GM18858 (cell line): ENCODE data around the gene RPS21.
"Not testable (repeated sequence)": the region's sequence is repeated elsewhere in the genome, so short reads cannot be mapped to it uniquely, and the experiment has no call there.

ENCODE experiments used
- ATAC-seq: cut with Tn5 transposase; IDR thresholded peaks from one replicate; pipeline ENCODE4 v1.9.1; 2021; ENCODE audit not compliant: unreplicated experiment

RPS21 gene

DNA sequence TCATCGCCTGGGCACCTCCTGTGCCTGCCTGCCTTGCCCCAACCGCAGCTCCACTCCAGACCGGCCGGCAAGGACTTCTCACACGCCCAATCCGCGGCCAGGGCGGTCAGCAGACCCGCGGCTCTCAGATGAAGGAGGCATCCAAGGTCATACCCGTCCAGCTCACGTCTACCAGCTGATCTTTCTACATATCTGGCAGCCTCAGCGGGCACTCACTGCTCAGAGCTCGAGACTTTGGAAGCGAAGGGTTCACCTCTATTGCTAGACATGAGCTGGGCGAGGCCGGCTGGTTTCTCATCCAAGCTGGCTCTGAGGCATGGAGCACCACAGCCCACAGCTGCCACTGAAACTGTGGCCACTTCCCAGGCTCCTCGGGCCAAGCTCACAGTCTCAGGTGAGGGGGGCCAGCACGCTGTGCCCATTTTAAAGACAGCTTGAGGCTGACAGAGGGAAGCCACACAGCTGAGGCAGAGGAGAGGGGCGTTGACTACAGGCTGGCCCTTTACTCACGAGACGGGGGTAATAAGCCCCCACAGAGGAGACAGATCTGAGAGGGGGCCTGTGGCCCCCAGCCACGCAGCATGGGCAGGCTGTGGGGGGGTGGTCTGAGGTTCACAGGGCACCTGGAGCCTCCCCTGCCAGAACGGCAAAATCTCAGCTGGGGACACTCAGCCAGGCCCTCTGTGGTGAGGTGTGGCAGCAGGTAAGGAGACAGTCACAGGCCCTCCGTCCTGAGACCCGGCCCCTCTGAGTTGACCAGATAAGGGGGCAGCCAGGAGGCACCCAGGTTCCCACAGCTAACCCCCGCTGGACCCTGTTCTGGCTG is 21.8 kb upstream of the RPS21 start:
- ATAC-seq = no peak

DNA sequence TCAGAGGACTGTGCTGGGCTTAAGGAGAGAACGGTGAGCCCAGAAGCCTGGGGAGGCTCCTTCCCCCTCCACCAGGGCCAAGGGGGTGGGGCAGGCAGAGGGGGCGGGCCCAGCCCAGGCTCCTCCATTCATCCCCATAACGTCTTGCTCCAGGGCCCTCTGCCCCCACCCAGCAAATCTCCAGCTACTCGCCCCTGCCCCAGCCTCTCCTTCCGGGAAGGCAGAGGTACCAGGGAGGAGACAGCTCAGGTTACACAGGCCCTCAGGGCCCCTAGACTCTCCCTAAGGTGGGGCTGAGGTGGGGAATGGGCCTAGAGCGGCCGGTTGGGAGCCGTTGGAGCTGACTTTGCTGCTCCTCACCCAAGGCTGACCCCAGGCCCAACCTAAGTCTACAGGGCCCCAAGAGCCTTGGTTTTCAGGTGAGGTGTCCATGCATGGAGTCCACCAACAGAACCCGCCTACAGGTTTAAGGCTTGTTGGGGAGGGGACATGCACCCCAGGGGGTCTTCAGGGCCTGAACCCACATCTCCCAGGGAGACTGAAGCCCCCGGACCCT is 21.0 kb upstream of the RPS21 start:
- no peak for ATAC-seq

DNA sequence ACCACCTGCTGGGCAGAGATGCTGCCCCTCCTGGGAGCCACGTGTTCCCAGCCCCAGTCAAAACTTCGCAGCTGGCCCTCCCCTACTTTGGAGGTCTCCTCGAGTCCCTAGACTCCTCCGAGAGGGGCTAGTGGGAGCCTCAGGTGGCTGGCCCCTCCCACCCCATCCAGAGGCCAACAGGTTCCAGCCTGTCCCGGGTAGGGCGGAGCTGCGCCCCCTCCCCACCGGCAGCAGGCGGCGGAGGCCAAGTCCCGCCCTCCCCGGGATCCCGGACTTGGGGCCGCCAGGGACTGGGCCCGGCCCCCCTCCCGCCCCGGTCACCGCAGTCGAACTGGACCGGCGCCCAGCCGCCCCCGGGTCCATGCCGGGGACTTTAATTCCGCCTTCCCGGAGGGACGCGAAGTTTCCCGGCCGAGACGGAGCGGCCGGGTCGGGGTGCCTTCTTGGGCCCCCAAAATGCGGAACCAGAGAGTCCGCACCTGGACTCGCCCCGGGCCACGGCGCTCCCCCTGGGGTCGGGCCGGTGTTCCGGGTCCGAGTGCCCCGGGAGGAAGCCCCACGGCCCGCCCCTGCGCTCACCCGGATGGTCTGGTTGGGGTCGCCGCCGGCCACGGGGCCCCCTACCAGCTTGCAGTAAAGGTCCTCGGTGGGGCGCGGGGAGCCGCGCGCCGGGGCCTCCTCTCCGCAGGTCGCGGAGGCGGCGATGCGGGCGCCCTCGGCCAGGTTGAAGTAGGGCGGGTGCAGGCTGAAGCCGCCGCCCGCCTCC is 20.4 kb upstream of the RPS21 start:
- ATAC-seq = no peak

DNA sequence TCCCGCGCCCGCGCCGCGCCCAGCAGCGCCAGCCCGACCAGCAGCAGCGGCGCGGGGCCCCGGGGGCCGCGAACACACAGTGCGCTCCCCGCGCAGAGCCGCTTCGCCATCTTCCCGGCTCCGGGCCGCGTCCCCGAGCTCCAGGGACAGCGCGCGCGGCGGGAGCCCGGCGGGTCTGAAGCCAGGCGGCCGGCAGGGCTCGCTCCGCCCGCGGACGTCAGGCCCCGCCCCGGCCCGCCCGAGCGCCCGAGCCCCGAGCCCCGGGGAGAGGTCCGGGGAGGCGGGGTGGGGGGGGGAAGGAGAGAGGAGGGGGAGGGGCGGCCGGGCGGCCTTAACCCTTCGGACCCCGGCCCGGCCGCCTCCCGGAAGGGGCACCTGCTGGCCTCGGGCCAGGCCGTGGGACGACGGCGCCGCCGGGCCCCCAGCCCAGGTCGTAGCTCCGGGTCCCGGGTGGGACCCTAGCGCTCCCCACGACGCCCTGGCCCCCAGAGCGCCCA is 19.7 kb upstream of the RPS21 start, which contains the start of gene LAMA5:
TSS of gene LAMA5 (minus strand) at position 177 of the 497 bp plus-strand sequence. CDS start at position 110, 67 bp downstream.
- no peak for ATAC-seq

DNA sequence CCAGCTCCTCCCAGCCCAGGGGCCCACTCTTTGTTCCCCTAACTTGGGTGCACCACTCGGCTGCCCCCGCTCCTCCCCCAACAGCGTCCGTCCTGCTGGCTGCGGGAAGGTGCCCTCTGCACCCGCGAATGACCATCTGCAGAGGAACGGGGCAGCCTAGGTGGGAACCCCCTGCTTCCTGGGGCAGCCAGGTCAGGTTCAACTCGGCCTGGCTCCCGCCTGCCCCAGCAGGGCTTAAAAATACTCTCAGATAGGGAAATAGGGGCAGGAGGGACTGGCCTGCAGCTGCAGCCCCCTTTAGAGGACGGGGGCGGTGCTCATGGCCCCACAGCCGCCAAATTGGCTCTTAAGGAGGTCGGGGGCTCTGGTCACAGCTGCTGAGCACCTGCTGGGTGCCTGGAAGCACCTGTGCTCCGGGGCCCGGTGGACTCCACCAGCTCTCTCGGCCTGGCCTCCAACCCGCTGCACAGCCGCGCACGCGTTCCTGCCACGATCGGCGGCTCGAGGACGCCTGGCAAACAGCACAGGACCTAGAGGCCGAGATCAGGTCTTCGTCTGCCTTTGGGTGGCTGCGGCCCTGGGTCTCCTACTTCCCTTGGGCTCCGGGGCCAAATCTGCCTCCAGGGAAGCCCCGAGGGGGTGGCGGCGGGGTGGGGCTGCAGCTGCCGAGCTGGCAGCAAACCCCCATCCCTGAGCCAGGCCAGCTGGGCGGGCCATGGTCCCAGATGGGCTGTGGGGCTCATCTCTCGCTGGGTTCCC is 19.1 kb upstream of the RPS21 start:
- ATAC-seq = no peak

DNA sequence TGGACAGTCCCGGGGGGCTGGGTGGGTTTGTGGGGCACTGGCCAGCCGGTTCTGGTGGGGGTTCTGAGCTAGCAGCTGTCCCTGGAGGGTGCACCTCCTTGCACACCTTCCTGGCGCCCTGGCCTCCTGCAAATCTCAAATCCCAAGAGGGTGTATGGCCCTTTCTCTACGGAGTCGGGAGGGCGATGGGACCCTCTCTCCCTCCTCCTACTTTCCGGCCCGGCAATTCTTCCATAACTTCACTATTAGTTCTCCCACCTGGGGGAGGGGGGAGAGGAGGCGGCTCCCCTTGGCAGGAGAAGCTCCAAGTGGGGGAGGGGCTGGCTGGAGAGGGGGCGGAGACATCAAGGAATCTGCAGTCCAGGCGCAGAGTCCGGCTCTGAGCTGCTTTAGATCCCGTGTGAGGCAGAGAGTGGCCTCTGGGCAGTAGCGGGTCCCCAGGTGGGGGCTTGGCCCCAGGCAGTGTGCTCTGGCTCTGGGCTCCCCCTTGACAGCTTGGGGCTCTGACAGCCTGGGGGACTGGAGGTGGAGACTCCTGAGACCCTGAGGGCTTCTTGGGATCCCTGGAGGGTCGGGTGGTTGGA is 18.4 kb upstream of the RPS21 start:
- ATAC-seq = no peak

DNA sequence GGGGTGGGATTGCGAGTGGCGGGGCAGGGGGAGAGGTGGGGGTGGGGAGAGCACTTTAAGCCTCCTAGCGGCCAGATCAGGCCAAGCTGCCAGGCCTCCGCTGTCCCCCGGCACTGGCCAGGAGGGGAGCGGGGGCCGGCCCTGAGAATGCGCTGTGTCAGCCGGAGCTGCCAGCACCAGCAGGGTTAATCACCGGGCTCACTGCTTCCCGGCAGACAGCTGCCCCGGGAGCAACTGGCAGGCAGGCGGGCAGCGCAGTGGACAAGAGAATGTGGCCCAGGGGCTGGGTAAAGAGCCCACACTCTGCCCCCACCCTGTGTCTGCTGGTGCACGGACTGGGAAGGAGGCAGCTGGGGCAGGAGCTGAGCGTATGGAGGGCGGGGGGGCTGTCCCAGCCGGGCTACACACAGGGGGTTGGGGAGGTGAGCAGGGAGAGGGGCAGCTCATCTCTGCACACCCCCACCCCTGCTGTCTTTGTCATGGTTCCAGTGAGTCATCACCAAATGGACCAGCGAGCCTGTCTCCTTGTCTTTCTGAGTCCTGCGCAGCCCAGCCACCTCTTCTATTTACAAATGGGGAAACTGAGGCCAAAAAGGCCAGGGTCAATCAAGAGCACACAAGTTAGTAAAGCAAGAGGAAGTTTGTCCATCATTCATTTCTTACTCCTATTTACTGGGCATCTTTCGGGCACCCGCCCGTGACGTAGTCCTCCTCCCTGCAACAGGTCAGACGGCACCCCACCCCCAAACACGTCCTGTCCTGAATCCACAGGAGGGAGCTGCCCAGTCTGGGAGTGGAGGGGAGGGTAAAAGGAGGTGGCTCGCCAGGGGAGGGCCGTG is 17.7 kb upstream of the RPS21 start:
- no peak for ATAC-seq

DNA sequence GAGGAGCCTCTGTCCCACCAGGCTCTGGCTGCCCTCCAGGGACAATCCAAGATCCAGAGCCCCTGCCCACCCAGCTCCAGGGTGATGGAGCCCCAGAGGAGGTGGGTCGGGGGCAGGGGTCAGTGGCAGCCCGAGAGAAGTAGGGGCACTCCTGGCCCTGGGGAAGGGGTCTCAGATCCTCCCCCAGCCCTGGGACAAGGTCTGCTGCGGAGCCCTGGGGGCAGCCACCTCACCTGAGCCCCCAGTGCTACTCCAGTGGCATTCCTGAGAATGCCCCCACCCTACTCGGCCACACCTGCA is 17.1 kb upstream of the RPS21 start:
- ATAC-seq = no peak

DNA sequence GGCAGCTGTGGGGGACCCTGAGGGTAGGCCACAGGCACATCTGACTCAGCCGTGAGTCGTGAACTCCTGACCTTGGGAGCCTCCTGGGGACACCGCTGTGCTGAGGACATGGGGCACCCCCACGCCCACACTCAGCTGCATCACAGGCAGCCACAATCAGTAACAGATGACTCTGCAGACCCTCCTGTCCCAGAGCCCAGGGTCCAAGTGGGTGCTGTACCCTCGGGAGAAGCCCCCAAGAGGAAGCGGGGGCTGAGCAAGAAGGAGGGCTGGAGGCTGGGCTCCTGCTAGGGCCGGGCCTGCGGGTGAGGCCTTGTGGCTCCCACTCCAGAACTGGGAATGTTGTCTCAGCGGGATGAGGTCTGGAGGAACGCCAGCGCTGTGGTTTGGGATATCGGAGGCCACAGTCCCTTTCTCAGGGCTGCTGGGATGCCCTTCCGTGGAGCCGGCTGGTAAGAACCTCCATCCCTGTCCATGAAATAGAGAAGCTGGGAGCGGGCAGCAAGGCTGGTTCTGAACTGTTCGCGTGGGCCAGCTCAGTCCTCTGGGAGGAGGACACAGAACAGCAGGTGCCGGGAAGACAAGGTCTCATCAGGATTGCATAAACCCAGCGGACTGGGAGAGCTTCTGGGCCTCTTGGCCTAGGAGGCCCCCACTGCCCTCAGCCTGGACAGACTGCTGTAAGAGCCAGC is 16.6 kb upstream of the RPS21 start:
- no peak for ATAC-seq

DNA sequence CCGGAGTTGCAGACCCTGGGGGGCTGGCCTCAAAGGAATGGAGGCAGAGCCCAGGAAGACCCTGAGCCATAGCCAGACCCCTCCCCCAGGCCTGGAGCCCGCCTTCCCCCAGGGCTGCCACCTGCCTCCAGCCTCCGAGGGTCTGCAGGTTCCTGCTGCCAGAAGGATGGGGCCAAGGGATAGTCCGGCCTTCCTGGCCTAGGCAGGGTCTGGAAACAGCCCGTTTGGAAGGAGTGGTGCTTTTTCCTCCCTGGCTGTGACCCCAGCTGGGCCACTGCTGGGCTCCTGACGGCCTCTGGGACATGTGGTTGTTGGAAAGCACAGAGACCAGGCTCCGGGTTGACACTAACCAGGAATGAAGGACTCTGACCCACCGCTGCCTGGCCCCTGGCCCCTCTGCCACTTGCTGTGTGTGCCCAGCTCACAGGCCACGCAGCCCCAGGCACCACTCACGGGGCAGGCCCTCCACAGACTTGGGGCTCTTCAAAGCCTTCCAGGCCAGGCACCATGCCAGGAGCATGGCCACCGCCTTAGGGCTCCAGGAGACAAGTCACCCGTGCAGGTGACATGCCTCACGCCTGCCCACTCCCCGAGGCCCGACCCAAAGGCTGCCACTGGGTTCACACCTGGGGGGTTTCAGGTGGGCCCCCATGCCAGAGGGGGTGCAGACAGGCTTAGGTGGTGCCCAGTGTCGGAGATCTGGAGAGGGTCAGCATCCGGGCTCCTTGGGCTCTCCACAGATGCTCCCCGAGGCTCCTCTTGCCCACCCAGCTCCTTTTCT is 15.9 kb upstream of the RPS21 start:
- no peak for ATAC-seq

DNA sequence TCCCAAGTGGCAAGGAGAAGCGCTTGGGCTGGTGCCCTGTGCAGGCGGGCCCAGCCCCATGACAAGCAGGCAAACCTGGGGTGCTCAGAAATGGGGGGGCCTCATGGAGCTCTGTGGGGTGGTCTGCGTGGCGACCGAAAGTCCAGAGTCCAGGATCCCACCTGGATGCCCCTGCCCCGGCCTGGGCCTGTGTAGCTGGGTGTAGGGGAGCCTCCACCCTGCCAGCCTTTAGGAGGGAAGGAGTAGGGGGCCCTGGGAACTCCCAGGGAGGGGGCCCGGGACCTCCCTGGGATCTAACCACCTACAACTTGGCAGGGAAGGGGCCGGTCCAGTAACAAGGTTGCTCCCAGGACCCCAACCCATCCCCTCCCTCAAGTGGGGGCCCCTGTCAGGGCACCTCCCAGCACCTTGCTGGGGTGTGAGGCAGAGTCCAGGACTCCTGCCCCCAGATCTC is 15.3 kb upstream of the RPS21 start:
- ATAC-seq = no peak

DNA sequence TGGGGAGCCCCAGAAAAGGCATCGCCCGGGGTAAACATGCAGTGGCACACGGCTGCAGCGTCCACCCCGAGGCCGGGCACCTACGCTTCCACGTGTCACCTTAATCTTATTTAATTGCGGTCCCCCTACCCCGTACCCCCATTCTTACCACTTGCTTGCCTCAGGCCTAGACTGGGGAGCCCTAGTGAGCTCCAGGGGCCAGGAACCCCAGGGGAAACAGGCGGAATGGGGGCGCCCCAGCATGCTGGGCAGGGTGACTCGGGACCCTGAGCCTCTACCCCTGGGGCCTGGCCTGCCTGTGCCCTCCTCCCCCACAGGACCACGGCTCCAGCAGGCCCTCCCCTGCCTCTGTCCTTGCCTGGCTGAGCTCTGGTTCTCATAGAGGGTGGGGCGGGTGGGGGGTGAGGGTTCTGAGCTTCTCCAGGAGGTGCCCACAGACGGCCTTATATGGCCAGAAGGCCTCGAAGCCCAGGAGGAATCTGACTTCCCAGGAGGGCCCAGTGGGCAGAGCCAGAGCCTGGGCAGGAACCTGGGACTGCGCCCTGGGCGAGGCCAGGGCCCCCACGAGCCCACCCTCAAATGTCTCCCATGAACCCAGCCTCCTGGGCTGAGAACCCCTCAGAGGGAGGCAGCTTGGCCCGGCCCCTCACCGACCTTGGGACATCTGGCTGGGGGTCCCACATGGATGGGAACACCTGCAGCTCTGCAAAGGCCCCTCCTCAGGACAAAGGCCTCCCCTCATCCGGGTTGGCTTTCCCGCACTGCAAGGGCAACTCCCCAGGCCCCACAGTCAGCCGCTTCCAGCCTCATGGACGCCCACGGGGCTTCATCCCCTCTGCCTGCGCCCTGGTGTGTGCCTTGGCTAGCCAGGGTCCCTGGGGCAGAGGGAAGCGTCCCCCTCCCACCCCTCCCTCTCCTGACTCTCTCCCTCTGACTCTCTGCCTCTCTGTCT is 14.6 kb upstream of the RPS21 start:
- ATAC-seq = no peak

DNA sequence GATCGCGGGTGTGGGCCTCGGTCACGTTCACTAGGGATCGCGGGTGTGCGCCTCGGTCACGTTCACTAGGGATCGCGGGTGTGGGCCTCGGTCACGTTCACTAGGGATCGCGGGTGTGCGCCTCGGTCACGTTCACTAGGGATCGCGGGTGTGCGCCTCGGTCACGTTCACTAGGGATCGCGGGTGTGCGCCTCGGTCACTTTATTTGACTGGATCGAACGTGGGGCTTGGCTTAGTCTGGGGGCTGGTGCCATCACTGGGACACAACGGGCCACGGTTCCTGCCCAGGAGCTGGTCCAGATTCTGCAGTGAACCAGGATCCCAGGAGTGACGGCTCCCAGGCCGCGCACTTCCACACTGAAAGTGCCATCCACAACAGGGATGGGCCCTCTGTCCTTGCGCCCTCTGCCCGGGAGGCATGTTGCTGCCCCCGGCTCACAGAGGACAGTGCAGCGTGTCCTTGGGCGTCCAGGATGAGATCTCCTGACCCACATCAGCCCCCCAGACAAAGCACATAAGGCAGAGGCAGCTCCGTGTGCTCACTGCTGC is 13.2 kb upstream of the RPS21 start:
- not testable (repeated sequence) for ATAC-seq

DNA sequence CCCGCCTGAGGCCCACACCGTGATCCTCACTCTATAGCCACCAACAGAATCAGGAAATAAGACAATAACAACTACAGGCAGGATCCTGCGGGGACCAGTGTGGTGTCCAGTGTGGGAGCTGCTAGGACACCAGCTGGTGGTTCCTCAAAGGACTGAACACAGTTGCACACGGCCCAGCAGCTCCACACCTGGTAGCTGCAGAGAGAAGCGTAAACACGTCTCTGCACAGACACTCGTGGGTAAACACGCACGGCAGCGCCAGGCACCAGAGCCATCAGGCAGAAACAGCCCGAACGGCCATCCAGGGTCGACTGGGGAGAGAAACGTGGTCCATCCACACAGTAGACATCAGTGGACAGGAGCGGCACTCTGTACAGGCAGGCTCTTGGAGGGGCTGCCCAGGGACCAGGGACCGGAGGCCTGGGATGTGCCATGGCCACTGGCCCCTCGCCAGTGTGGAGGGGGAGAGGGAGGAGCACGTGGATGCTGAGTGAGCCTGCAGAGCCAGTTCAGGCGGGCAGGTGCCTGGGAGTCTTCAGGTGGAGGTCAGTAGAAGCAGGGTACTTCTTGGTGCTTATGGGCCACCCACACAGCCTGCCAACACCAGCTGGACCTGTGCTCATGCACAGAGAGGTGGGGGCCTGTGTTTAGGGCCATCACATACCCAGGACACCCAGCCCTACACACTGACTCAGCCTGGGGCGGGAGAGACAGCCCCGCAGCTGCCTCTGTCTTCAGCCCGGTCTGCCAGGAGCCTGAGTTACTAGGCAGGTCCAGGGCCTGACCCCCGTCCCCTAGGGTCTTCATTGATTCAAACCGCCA is 12.4 kb upstream of the RPS21 start:
- no peak for ATAC-seq

DNA sequence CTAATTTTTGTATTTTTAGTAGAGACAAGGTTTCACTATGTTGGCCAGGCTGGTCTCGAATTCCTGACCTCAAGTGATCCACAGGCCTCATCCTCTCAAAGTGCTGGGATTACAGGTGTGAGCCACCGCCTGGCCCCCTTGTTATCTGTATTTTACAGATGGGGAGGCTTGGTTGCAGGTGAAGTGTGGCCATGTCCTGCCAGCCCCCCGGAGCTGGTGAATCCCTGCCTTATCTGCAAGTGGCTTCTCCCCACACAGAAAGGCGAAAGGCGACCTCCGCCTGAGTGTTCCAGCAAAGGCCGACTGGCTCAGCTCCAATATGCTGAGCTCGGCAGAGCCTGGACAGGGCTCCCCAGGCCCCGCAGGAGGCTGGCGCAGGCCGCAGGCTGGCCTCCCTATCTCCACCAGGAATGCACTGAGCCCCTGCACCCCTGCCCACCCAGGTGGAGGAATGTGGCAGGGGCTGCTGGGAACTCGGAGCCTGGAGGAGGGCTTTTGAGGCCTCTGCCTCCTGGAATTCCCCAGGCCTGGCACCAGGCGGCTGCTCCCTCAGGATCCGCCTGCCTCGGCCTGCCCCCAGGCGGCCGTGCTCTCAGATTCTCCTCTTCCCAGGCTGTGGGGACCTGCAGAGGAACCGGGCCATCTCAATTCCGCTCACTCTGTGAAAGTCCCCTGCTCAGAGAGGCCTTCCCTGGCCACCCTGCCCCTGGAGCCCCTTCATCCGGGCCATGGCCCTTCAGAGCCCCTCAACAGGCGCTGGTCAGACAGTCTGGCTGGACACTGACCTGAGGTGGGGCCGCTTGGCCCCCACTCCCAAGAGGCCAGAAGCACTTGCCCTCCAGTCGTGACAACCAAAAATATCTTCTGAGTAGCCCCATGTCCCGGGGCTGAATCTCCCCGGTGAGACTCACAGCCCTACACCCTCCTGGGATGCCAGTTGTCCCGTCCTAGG is 10.5 kb upstream of the RPS21 start:
- ATAC-seq = no peak
